Measurements from ENCODE around the gene SARS1.

SARS1 gene

GRCh38 chr1:109249654-109250401 lies 36.1 kb downstream of the SARS1 start:
- DNase-seq (ENCODE audit: low read depth in 2 of 2), result no peak

- no peak for DNase-seq (ENCODE audit: low read depth in 2 of 2)
Observed at GRCh38 chr1:109250454-109251276, 36.9 kb downstream of the SARS1 start.

DNA sequence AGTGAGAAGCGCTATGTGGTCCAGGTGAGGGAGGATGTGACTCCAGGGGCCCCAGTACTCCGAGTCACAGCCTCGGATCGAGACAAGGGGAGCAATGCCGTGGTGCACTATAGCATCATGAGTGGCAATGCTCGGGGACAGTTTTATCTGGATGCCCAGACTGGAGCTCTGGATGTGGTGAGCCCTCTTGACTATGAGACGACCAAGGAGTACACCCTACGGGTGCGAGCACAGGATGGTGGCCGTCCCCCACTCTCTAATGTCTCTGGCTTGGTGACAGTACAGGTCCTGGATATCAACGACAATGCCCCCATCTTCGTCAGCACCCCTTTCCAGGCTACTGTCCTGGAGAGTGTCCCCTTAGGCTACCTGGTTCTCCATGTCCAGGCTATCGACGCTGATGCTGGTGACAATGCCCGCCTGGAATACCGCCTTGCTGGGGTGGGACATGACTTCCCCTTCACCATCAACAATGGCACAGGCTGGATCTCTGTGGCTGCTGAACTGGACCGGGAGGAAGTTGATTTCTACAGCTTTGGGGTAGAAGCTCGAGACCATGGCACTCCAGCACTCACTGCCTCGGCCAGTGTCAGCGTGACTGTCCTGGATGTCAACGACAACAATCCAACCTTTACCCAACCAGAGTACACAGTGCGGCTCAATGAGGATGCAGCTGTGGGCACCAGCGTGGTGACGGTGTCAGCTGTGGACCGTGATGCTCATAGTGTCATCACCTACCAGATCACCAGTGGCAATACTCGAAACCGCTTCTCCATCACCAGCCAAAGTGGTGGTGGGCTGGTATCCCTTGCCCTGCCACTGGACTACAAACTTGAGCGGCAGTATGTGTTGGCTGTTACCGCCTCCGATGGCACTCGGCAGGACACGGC lies 37.8 kb downstream of the SARS1 start:
- DNase-seq (ENCODE audit: low read depth in 2 of 2), result no peak

GRCh38 chr1:109252167-109252892 lies 38.6 kb downstream of the SARS1 start:
- no peak for DNase-seq (ENCODE audit: low read depth in 2 of 2)

GRCh38 chr1:109252893-109253802 lies 39.4 kb downstream of the SARS1 start:
- DNase-seq (ENCODE audit: low read depth in 2 of 2), result no peak

DNA sequence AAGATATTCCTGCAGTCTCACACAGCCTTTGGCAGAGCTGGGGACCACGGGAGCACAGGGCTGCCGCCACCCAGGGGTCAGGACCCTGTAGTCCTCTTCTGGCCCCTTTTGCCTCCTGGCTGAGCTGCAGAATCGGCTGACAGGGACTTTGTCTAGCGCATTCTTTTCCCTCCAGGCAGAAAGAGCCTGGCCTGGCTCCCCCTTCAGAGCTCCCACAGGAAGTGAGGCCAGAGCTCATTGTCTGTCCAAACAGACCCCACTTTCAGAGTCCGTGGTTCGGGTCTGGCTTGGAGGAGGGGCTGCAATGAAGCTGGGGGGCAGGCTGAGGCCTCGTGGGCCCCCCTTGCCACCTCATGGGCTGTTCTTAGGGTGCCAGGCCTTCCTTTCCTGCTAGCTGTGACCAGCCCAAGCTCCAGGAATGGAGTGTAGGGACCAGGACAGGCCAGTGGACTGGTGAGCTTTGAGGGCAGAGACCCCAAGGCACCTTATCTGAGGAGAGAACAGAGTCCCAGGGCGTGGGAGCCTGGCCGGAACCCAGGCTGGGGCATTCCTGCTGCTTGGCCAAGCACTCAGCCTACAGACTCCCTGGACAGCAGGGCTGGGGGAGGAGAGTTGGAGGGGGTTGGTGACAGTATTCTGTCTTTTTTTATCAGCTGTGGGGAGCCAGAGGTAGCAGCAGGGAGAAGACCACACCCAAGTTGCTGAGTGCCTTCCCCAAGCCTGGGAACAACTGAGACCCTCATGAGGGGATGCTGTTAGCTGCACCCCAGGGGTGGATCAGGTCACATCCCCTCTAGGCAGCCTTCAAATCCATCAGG lies 40.3 kb downstream of the SARS1 start:
- DNase-seq (ENCODE audit: low read depth in 2 of 2), result no peak

- no peak for DNase-seq (ENCODE audit: low read depth in 2 of 2)
Observed at GRCh38 chr1:109254621-109255096, 40.9 kb downstream of the SARS1 start.

- no peak for DNase-seq (ENCODE audit: low read depth in 2 of 2)
Observed at GRCh38 chr1:109255097-109255651, 41.5 kb downstream of the SARS1 start.

GRCh38 chr1:109255678-109256077 lies 42.0 kb downstream of the SARS1 start:
- DNase-seq (ENCODE audit: low read depth in 2 of 2), result no peak

GRCh38 chr1:109256085-109256484 lies 42.4 kb downstream of the SARS1 start:
- DNase-seq (ENCODE audit: low read depth in 2 of 2), result no peak

DNA sequence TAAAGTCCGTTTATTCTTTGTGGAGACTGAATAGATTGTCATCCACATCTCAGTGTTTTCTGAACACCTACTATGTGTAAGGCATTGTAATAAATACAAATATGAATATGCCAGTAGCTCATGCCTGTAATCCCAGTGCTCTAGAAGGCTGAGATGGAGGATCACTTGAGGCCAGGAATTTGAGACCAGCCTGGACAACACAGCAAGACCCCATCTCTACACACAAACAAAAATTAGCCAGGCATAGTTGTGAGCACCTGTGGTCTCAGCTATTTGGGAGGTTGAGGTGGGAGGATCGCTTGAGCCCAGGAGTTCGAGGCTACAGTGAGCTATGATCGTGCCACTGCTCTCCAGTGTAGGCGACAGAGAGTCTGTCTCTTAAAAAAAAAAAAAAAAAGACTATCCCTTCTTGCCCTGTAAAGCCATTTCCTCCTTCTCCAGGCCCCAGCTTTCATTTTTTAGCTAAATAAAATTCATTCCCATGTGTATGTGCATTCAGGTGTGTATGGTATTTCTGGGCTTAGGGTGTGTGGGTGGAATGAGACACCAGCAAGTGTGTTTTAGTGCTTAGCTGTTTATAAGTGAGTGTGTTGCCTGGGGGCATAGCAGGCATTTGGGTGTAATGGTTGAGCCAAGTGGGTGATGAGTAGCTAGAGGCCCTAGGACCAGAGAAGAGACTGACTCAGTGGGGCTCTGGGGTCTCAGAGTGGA lies 43.4 kb downstream of the SARS1 start:
- DNase-seq (ENCODE audit: low read depth in 2 of 2), result no peak

- DNase-seq (ENCODE audit: low read depth in 2 of 2), result no peak
Observed at GRCh38 chr1:109257682-109258421, 44.1 kb downstream of the SARS1 start.

GRCh38 chr1:109258481-109259466 lies 45.1 kb downstream of the SARS1 start:
- no peak for DNase-seq (ENCODE audit: low read depth in 2 of 2)

DNA sequence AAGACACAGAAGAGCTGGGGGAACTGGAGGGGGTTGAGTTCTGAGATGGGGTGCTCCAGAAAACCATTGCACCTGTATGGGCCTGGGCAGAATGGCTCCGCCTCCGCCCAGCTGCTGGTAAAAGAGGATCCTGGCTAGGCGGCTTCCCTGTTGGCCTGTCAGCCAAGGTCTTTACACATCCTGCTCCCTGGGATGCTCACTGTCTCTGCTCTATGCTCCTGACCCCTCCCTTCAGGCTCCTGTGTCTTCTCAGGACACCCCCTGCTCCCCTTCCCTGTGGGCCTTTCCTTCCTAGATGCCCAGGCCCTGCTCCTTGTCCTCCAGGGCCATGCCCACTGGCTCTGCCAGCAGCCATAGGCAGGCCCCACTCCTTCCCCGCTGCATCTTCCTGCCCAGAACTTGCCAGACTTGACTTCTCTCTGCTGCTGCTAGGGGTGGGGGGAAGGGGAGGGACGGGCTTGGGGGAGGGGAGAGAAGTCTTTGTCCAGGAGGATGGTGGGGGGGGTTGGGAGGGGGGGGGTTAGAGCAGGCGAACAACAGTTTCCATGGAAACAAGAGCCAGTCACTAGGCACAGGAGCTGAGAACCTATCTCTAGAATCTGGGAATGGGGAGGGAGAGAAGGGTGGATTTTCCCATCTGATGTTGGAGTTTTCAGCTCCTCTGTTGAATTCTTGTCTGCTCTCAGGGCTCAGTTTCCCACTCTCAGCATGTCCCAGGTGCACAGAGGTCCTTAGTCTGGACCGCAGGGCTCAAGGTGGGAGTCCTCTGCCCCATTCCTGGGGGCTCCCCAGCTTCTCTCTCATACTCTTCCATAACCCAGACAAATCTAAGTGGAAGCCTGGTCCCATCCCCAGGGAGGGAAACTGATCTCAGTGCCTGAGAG lies 46.2 kb downstream of the SARS1 start:
- DNase-seq (ENCODE audit: low read depth in 2 of 2), result no peak

DNA sequence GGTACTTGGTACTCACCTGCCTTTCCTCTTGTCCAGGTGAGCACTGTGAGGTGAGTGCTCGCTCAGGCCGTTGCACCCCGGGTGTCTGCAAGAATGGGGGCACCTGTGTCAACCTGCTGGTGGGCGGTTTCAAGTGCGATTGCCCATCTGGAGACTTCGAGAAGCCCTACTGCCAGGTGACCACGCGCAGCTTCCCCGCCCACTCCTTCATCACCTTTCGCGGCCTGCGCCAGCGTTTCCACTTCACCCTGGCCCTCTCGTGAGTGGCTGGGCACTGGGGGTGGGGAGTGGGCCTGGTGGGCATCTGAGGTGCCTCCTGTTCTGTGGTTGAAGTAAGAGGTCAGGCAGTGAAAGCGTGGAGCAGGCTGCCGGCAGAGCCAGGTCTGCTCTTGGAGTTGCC lies 47.3 kb downstream of the SARS1 start:
- no peak for DNase-seq (ENCODE audit: low read depth in 2 of 2)
